HepG2 (cell line): Measurements from ENCODE around the gene GBP6. TPM values are rescaled to one million over a fixed set of nuclear protein-coding genes. Genes with fewer than 3 reads are reported as not detected.

Experiments used
- AKAP8 ChIP-seq: sonication (generic); formaldehyde crosslinking; IDR thresholded peaks from 2 replicates; pipeline ENCODE4 v1.5.1; 2020; ENCODE audit warnings: mild to moderate bottlenecking, missing genetic modification reagents
- BCLAF1 ChIP-seq: fragments of 450-650 bp; IDR thresholded peaks from 2 replicates; pipeline ENCODE4 v1.6.1; 2017; ENCODE audit warnings: mild to moderate bottlenecking
- CBFB ChIP-seq: sonication (generic); formaldehyde crosslinking; IDR thresholded peaks from 2 replicates; pipeline ENCODE4 v1.4.0; 2020; ENCODE audit warnings: missing genetic modification reagents
- EED ChIP-seq: sonication (generic); formaldehyde crosslinking; IDR thresholded peaks from 2 replicates; pipeline ENCODE4 v1.5.0; 2020; ENCODE audit warnings: mild to moderate bottlenecking, missing genetic modification reagents
- JARID2 ChIP-seq: sonication (generic); formaldehyde crosslinking; IDR thresholded peaks from 2 replicates; pipeline ENCODE4 v1.8.1; 2023; ENCODE audit warnings: missing genetic modification reagents, inconsistent platforms; ENCODE audit not compliant: insufficient replicate concordance
- KDM3A ChIP-seq: IDR thresholded peaks from 2 replicates; pipeline ENCODE4 v1.6.1; 2018; ENCODE audit warnings: low read depth, missing compliant biosample characterization
- KLF13 ChIP-seq: sonication (generic); formaldehyde crosslinking; IDR thresholded peaks from 2 replicates; pipeline ENCODE4 v1.4.0; 2020; ENCODE audit warnings: mild to moderate bottlenecking, missing genetic modification reagents
- MIER3 ChIP-seq: IDR thresholded peaks from 2 replicates; pipeline ENCODE4 v1.6.1; 2016; ENCODE audit warnings: missing compliant biosample characterization, borderline replicate concordance
- PHF21A ChIP-seq: sonication (generic); formaldehyde crosslinking; IDR thresholded peaks from 2 replicates; pipeline ENCODE4 v1.5.0; 2020; ENCODE audit warnings: mild to moderate bottlenecking, missing genetic modification reagents
- PLRG1 ChIP-seq: fragments of 450-650 bp; conservative IDR thresholded peaks from 2 replicates; pipeline ENCODE4 v1.6.1; 2016
- PPARG ChIP-seq: conservative IDR thresholded peaks from 2 replicates; pipeline ENCODE4 v1.6.1; 2016; ENCODE audit warnings: missing biosample characterization, missing genetic modification reagents
- RFX3 ChIP-seq: IDR thresholded peaks from 2 replicates; pipeline ENCODE4 v1.6.1; 2016; ENCODE audit warnings: missing biosample characterization, missing genetic modification reagents
- RNF2 ChIP-seq: fragments of 450-650 bp; conservative IDR thresholded peaks from 2 replicates; pipeline ENCODE4 v1.6.1; 2016; ENCODE audit warnings: low read depth
- SNAPC2 ChIP-seq: sonication (generic); formaldehyde crosslinking; IDR thresholded peaks from 2 replicates; pipeline ENCODE4 v1.8.1; 2022; ENCODE audit warnings: mild to moderate bottlenecking, missing genetic modification reagents
- SRY ChIP-seq: sonication (generic); formaldehyde crosslinking; IDR thresholded peaks from 2 replicates; pipeline ENCODE4 v1.8.0; 2022; ENCODE audit warnings: mild to moderate bottlenecking, missing genetic modification reagents
- ZFP1 ChIP-seq: IDR thresholded peaks from 2 replicates; pipeline ENCODE4 v1.6.1; 2016
- ZMYM4 ChIP-seq: sonication (generic); formaldehyde crosslinking; IDR thresholded peaks from 2 replicates; pipeline ENCODE4 v1.8.1; 2023; ENCODE audit warnings: mild to moderate bottlenecking, missing genetic modification reagents
- ZNF337 ChIP-seq: sonication (generic); formaldehyde crosslinking; IDR thresholded peaks from 2 replicates; pipeline ENCODE4 v1.5.1; 2020; ENCODE audit warnings: missing genetic modification reagents, low read depth, mild to moderate bottlenecking, borderline replicate concordance
- ZNF564 ChIP-seq: sonication (generic); formaldehyde crosslinking; IDR thresholded peaks from 2 replicates; pipeline ENCODE4 v1.8.1; 2023; ENCODE audit warnings: mild to moderate bottlenecking, missing genetic modification reagents
- ZNF570 ChIP-seq: sonication (generic); formaldehyde crosslinking; IDR thresholded peaks from 2 replicates; pipeline ENCODE4 v1.4.0; 2020; ENCODE audit warnings: mild to moderate bottlenecking, missing genetic modification reagents, borderline replicate concordance
- ZNF615 ChIP-seq: sonication (generic); formaldehyde crosslinking; IDR thresholded peaks from 2 replicates; pipeline ENCODE4 v1.5.0; 2020; ENCODE audit warnings: mild to moderate bottlenecking, missing genetic modification reagents, borderline replicate concordance
- ZNF770 ChIP-seq: sonication (generic); formaldehyde crosslinking; IDR thresholded peaks from 2 replicates; pipeline ENCODE4 v1.5.0; 2020; ENCODE audit warnings: mild to moderate bottlenecking, missing genetic modification reagents
- ZSCAN21 ChIP-seq: sonication (generic); formaldehyde crosslinking; IDR thresholded peaks from 2 replicates; pipeline ENCODE4 v1.8.0; 2022; ENCODE audit warnings: mild to moderate bottlenecking, missing genetic modification reagents, moderate library complexity, borderline replicate concordance
- polyA plus RNA-seq, 8 experiments: library from polyadenylated mRNA; depleted of rRNA in 3 of 8; stranded (reverse) in 7 of 8; unstranded in 1 of 8; fragments of >200 nt; fragmentation: Illumina TruSeq in 4 of 8; extraction: Trizol in 4 of 8; gene quantifications; 2 replicates each; pipeline versions ENCODE4 v1.2.1 to v1.2.3, GENCODE V29; 2011 to 2016; ENCODE audit warnings: low read depth in 4 of 8, missing spikeins in 1 of 8, mixed read lengths in 1 of 8; ENCODE audit not compliant: insufficient read depth in 1 of 8
- total RNA-seq, 5 experiments: library from RNA; depleted of rRNA; stranded (reverse); fragments of >200 nt; fragmentation: Illumina TruSeq; extraction: Trizol; gene quantifications; 2 replicates each; pipeline ENCODE4 v1.2.3, GENCODE V29; 2016; ENCODE audit warnings: low read depth in 1 of 5
- TF ChIP-seq, protein P1 (sequence below): IDR thresholded peaks from 2 replicates; pipeline ENCODE4 v1.6.1; 2016; ENCODE audit warnings: low read depth, control low read depth

GBP6 gene
- total and polyA plus RNA-seq, 2 of the 13 experiments (the other 11 are each of a cell fraction or from before 2014, with no cell fraction given) = not detected

DNA sequence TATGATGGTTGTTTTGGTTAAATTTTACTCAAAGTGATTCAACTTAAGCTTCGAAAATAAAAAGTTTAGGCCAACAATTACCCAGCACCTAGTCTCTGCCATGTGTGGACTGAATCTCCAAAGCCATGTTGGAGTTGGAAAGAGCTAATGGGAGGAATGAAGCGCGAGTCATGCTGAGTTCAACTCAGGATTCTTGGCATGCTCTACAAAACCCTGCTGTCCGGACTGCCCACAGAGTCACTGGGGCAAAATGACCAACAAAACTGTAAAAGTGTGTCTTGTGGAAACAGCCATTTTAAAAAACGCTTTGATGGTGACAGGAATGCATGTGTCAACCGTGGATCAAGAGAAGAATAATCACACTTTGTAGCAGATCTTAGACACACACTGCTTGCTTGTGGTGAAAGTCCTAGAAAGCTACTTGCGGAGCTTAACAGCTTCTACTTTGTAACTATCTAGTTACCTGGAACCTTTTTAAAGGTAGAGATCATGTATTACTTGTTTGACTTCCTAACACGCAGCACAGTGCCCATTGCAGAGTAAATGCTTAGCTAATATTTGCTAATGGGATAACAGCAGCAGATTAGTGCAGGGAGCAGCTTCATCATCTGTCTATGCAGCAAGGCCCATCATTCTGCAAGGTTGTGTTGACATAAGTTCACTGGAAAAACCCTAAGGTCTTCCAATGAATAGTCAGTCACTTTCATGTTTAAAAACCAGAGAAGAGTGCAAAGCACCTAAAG is 7.0 kb upstream of the GBP6 start (continued):
- TF ChIP-seq KLF13 (CRISPR knock-in tag) = no peak
- no peak for TF ChIP-seq MIER3 (CRISPR knock-in tag)
- TF ChIP-seq SRY (CRISPR knock-in tag) = no peak
- no peak for TF ChIP-seq PLRG1
- TF ChIP-seq ZNF570 (CRISPR knock-in tag) = no peak
- TF ChIP-seq ZNF615 (CRISPR knock-in tag) = no peak
- no peak for TF ChIP-seq ZNF770
- TF ChIP-seq PHF21A (CRISPR knock-in tag) = 0 out of 2 replicates have a peak, but pooled peaks have one; percentile 53
- TF ChIP-seq AKAP8 (CRISPR knock-in tag) = no peak
- no peak for TF ChIP-seq SNAPC2 (CRISPR knock-in tag)
- TF ChIP-seq ZNF337 = no peak
- no peak for TF ChIP-seq ZNF564 (CRISPR knock-in tag)
- TF ChIP-seq EED = no peak
- no peak for TF ChIP-seq RNF2
- TF ChIP-seq PPARG = peak; percentile 60
- no peak for TF ChIP-seq RFX3 (CRISPR knock-in tag)
- TF ChIP-seq CBFB (CRISPR knock-in tag) = 0 out of 2 replicates have a peak, but pooled peaks have one; percentile 63
- TF ChIP-seq ZSCAN21 (CRISPR knock-in tag) = no peak
- no peak for TF ChIP-seq JARID2 (CRISPR knock-in tag)
- TF ChIP-seq ZFP1 (CRISPR knock-in tag) = 0 out of 2 replicates have a peak, but pooled peaks have one; percentile 48
- TF ChIP-seq KDM3A (CRISPR knock-in tag) = 0 out of 2 replicates have a peak, but pooled peaks have one; percentile 76
- TF ChIP-seq, protein P1, sequence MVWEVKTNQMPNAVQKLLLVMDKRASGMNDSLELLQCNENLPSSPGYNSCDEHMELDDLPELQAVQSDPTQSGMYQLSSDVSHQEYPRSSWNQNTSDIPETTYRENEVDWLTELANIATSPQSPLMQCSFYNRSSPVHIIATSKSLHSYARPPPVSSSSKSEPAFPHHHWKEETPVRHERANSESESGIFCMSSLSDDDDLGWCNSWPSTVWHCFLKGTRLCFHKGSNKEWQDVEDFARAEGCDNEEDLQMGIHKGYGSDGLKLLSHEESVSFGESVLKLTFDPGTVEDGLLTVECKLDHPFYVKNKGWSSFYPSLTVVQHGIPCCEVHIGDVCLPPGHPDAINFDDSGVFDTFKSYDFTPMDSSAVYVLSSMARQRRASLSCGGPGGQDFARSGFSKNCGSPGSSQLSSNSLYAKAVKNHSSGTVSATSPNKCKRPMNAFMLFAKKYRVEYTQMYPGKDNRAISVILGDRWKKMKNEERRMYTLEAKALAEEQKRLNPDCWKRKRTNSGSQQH = no peak
- no peak for TF ChIP-seq BCLAF1
- peak; percentile 61 for TF ChIP-seq ZMYM4
